Keratinocyte (primary cell): ENCODE data around the gene CFLAR.

Source experiments
- EZH2 ChIP-seq: IDR thresholded peaks from one replicate; pipeline ENCODE4 v1.6.1; 2012; ENCODE audit warnings: inconsistent platforms, mild to moderate bottlenecking, low read length, moderate library complexity
- TF ChIP-seq, protein P1 (sequence below), 3 experiments: IDR thresholded peaks in 1 of 3; conservative IDR thresholded peaks in 1 of 3; optimal IDR thresholded peaks in 1 of 3; 2 replicates in 2 of 3; 3 replicates in 1 of 3; pipeline versions ENCODE3 to v1.5.1; 2011; ENCODE audit warnings: low read length in 3 of 3, mild to moderate bottlenecking in 3 of 3, moderate library complexity in 2 of 3, control low read depth in 1 of 3, inconsistent platforms in 1 of 3; ENCODE audit not compliant: insufficient read depth in 2 of 3; ENCODE audit errors: extremely low read depth in 1 of 3

DNA sequence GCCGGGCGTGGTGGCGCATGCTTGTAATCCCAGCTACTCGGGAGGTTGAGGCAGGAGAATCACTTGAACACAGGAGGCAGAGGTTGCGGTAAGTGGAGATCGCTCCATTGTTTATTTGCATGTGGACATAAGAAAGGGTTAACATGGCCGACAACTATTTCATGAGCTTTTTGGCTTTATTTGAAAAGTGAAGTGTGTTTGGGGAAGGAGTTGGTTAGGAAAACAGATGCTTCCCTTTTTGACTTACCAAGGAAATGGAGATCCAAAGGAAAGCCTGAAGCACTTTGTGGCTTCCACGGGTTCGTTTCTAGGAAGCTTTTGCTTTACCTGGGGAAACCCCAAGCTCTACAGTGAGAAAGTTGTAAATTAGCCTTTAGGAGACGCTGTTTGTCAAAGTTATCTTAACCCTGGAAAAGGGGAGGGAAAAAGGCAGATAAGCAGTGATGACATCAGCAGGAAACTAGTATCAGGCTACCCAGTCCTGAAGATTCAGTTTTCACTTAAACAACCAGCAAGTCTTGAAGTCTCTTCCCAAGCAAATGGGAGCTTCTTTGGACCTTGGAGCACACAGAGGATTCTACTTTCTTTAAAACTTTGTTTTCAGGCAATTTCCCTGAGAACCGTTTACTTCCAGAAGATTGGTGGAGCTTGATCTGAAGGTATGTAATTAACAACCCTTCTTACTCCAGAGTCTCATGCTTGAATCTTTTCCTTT lies 66.8 kb downstream of the CFLAR start, which contains the start of gene CASP10:
- TF ChIP-seq, protein P1, sequence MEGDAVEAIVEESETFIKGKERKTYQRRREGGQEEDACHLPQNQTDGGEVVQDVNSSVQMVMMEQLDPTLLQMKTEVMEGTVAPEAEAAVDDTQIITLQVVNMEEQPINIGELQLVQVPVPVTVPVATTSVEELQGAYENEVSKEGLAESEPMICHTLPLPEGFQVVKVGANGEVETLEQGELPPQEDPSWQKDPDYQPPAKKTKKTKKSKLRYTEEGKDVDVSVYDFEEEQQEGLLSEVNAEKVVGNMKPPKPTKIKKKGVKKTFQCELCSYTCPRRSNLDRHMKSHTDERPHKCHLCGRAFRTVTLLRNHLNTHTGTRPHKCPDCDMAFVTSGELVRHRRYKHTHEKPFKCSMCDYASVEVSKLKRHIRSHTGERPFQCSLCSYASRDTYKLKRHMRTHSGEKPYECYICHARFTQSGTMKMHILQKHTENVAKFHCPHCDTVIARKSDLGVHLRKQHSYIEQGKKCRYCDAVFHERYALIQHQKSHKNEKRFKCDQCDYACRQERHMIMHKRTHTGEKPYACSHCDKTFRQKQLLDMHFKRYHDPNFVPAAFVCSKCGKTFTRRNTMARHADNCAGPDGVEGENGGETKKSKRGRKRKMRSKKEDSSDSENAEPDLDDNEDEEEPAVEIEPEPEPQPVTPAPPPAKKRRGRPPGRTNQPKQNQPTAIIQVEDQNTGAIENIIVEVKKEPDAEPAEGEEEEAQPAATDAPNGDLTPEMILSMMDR (optimal IDR thresholded peaks at IDR 0.05 in 1 of 3, IDR thresholded peaks at IDR 0.05 in 1 of 3, conservative IDR thresholded peaks at IDR 0.05 in 1 of 3; ENCODE audit: extremely low read depth in 1 of 3, insufficient read depth in 2 of 3, low read length in 3 of 3) = peak; percentile 36 to 81 (median 61)
- no peak for TF ChIP-seq EZH2
